ENCODE results near the gene TMEM219.

TMEM219 gene

DNA sequence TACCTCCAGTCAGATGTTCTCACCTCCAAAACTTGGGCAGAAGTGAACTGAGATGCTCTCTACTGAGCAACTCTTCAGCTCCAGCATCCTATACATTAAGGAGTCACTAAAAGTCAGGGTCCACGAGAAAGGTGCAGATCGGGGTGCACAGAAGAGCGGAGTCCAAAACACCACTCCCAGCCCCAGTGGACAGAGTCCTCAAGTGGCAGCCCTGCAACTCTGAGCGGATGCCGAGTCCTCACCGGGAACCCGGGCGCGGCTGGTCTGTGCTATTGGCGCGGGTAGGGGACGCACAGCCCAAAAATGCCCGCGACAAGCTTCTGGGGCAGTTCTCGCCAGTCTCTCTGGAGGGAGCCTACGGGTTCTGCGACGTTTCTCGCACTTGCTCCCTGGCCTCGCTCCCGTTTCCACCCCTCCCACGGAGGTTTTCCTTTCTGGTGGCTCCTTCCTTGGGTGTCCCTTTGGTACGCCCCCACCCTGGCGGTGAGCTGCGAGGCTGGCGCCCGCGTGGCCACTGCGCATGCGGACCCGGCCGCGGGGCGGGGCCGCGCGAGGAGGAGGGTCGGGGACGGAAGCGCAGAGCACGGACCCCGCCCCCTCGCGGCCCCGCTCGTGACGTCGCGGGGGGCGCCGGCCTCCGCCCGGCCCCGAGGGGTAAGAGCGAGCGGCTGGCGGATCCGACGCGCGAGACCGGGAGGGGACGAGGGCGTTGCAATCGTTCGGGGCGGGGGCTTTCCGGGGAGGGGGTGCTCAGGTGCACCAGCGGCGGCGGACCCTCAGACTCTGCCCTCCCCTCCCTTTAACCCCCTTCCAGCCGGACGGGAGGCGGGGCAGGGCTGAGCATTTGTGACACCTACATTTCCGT is at the start of gene TMEM219 (continued):
- TF ChIP-seq ZNF239 (tag by site-specific recombination; IDR thresholded peaks at IDR 0.05) (no peak), ZNF785 (tag by site-specific recombination; IDR thresholded peaks at IDR 0.05) (no peak), BCL11A (tag by site-specific recombination; IDR thresholded peaks at IDR 0.05; ENCODE audit: low read depth) (no peak), ZNF677 (tag by site-specific recombination; IDR thresholded peaks at IDR 0.05) (no peak), KLF16 (tag by site-specific recombination; IDR thresholded peaks at IDR 0.05) (peak; percentile 72), ZNF843 (tag by site-specific recombination; IDR thresholded peaks at IDR 0.05) (no peak), ZNF837 (tag by site-specific recombination; IDR thresholded peaks at IDR 0.05) (no peak), ZNF596 (tag by site-specific recombination; IDR thresholded peaks at IDR 0.05) (peak; percentile 72), CTCF (tag by site-specific recombination; IDR thresholded peaks at IDR 0.05) (peak; percentile 94), ZBTB7A (tag by site-specific recombination; IDR thresholded peaks at IDR 0.05; ENCODE audit: low read depth) (0 out of 2 replicates have a peak, but pooled peaks have one; percentile 73), OVOL3 (tag by site-specific recombination; IDR thresholded peaks at IDR 0.05) (0 out of 2 replicates have a peak, but pooled peaks have one; percentile 38), ZNF449 (tag by site-specific recombination; IDR thresholded peaks at IDR 0.05) (no peak), ZFP37 (tag by site-specific recombination; IDR thresholded peaks at IDR 0.05) (no peak), ZNF768 (tag by site-specific recombination; IDR thresholded peaks at IDR 0.05) (no peak), ZNF548 (tag by site-specific recombination; IDR thresholded peaks at IDR 0.05) (no peak), KLF8 (tag by site-specific recombination; IDR thresholded peaks at IDR 0.05) (peak; percentile 67), ZIC2 (tag by site-specific recombination; IDR thresholded peaks at IDR 0.05) (no peak), ZNF174 (tag by site-specific recombination; IDR thresholded peaks at IDR 0.05) (no peak), PBX3 (CRISPR knock-in tag; IDR thresholded peaks at IDR 0.05) (no peak), ZNF221 (tag by site-specific recombination; IDR thresholded peaks at IDR 0.05; ENCODE audit: borderline replicate concordance) (no peak), ZNF626 (tag by site-specific recombination; IDR thresholded peaks at IDR 0.05) (no peak), ZNF518A (tag by site-specific recombination; conservative IDR thresholded peaks at IDR 0.05; ENCODE audit: low read depth) (no peak), ZNF621 (tag by site-specific recombination; IDR thresholded peaks at IDR 0.05) (no peak), ZFP69B (tag by site-specific recombination; IDR thresholded peaks at IDR 0.05) (peak; percentile 7; the same call in 1 of the 2 replicates), ZNF426 (tag by site-specific recombination; IDR thresholded peaks at IDR 0.05) (no peak), GLIS1 (tag by site-specific recombination; IDR thresholded peaks at IDR 0.05) (peak; percentile 74; the same call in 1 of the 2 replicates), ZNF324 (tag by site-specific recombination; IDR thresholded peaks at IDR 0.05) (no peak)
- TF ChIP-seq, protein P1, sequence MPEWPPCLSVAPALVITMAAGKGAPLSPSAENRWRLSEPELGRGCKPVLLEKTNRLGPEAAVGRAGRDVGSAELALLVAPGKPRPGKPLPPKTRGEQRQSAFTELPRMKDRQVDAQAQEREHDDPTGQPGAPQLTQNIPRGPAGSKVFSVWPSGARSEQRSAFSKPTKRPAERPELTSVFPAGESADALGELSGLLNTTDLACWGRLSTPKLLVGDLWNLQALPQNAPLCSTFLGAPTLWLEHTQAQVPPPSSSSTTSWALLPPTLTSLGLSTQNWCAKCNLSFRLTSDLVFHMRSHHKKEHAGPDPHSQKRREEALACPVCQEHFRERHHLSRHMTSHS (tag by site-specific recombination; IDR thresholded peaks at IDR 0.05), result no peak
- TF ChIP-seq, protein P2, sequence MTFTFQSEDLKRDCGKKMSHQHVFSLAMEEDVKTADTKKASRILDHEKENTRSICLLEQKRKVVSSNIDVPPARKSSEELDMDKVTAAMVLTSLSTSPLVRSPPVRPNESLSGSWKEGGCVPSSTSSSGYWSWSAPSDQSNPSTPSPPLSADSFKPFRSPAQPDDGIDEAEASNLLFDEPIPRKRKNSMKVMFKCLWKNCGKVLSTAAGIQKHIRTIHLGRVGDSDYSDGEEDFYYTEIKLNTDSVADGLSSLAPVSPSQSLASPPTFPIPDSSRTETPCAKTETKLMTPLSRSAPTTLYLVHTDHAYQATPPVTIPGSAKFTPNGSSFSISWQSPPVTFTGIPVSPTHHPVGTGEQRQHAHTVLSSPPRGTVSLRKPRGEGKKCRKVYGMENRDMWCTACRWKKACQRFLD (tag by site-specific recombination; IDR thresholded peaks at IDR 0.05), result no peak

All from HEK293 (cell line).